SKM-1 treated with dmso at 0.1 percent for 144 hours (cell line): Measurements from ENCODE around the gene ITLN2.
A peak's percentile ranks its signal among the peaks of the same experiment; 100 is the strongest.
"Not testable (repeated sequence)": the region's sequence is repeated elsewhere in the genome, so short reads cannot be mapped to it uniquely, and the experiment has no call there.

Source experiments
- DNase-seq: peaks from one replicate; lab custom pipeline; 2025; ENCODE audit not compliant: unreplicated experiment; lab: John Stamatoyannopoulos, UW

Gene ITLN2

DNA sequence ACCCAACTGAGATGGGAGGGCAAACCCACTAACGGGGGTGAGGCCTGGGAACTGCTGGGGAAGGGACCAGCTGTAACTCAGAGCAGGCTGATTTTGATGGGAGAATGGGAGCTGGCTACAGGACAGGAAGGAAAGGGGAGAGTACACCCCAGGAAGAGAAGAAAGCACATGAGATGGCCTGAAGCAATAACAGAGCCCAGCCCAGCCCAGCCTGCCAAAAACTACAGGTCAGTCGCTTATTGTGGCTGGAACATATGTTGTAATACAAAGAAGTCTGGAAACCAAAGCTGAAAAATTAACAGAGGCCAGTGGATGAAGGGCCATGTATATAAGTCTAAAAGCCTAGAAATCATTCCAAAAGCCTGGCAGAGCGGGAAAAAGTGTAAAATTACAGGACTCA is 1.6 kb downstream of the ITLN2 start:
- no peak for DNase-seq

DNA sequence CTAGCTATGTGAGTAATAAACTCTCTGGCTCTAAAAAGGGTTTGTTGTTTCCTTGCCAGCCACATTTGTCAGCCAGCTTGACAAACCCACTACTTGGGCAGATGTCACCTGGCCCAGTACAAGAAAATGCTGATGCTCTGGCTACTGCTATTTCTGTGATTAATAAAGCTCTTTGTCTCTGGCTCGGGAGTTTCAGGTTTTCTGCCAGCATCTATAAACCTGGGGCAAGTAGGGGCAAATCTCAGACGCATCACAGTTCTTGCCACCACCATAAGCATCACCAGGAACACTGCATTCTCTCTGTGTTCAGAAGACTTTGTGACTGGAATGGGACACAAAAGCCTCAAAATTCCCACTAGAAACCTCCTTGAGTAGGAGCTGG is 2.5 kb downstream of the ITLN2 start:
- no peak for DNase-seq

DNA sequence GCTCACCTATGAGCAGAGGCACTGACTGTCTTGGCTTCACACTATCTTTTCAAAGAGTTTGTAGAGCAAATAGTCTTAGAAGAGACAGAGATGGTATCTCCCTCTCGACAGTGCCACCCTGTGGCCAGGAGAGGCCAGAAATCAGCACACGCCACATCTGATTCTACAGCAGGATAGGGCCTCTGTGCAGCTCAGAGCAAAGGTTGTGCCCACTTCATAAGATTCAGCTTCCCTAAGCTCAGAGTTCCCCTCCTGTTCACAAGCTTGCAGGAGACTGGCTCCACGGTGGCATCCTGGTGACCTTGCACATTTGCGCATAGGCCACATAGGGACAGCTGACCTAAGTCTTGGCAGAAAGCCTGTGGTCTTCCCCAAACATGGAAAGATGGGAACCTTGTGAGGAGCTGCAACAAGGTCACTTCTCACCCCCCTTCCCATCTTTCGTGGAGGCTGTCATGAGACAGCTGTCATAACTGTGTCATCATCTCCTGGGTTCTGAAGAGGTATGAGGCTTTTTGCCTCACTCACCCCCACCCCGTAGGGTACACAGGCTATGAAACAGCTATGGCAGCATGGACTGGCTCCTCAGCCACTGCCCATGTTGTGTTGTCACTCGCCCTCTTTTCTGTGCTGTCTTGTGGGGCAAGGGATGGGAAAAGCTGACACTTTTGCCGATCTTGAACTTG is 3.0 kb downstream of the ITLN2 start:
- DNase-seq: peak; percentile 75

DNA sequence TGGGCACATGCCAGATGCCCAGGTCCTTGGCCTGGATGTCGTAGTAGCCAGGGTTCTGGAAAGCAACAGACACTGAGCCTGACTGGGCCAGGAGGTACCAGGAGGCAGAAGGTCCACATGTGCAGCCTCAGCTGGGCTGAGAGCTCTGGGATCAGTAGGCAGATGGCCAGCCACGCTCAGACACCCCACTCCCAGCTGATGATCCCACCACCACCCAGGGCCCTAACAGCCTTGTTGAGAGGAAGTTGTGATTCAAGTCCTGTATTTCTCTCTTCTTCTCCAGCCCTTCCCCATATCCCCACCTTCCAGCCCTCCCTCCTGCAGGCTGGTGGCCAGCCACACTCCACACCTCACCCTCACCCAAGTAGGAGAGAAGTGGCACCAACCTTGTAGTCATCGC is 4.0 kb downstream of the ITLN2 start:
- no peak for DNase-seq

DNA sequence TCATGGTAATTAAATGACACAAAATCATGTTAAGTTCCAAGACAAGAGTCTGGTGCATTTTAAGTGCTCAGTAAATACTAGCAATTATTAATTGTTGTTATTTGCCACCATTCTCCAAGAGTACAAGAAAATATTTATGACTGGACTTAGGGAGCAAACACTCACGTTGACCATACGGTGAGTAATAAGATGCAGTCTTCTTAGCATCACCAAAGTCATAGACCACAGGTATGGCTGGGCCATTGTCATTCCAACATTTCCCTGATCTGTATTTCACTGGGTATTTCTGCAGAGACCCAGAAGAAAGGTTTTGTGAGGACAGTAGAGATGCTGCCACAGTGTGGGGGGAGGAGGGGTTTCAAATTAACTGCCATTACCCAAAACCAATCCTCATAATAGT is 4.7 kb downstream of the ITLN2 start:
- DNase-seq: no peak

DNA sequence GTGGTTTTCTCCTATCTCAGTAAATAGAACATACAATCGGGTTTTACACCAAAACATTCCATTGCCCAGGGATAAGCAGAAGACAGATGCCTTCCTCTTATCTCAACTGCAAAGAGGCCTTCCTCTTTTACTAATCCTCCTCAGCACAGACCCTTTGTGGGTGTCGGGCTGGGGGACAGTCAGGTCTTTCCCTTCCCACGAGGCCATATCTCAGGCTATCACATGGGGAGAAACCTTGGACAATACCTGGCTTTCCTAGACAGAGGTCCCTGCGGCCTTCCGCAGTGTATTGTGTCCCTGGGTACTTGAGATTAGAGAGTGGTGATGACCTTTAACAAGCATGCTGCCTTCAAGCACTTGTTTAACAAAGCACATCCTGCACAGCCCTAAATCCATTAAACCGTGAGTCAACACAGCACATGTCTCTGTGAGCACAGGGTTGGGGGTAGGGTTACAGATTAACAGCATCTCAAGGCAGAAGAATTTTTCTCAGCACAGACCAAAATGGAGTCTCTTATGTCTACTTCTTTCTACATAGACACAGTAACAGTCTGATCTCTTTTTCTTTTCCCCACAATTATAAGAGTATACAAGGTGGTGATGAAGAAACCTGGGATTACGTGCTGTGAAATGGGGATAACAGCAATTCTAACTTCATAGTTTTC is 5.3 kb downstream of the ITLN2 start:
- DNase-seq: peak; percentile 9

DNA sequence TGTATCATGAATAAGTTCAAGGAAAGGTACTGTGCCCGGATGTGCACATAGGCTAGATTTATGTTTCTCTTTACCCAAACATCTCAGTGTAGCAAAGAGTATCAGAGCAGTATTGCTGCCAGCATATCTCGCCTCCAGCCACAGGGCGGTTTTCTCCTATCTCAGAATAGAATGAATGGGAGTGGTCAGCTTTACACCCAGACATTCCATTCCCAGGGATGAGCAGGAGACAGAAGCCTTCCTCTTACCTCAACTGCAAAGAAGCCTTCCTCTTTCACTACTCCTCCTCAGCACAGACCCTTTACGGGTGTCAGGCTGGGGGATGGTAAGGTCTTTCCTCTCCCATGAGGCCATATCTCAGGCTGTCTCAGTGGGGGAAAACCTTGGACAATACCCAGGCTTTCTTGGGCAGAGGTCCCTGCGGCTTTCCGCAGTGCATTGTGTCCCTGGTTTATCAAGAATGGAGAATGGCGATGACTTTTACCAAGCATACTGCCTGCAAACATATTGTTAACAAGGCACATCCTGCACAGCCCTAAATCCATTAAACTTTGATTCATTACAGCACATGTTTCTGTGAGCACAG is 7.3 kb downstream of the ITLN2 start:
- DNase-seq: not testable (repeated sequence)

DNA sequence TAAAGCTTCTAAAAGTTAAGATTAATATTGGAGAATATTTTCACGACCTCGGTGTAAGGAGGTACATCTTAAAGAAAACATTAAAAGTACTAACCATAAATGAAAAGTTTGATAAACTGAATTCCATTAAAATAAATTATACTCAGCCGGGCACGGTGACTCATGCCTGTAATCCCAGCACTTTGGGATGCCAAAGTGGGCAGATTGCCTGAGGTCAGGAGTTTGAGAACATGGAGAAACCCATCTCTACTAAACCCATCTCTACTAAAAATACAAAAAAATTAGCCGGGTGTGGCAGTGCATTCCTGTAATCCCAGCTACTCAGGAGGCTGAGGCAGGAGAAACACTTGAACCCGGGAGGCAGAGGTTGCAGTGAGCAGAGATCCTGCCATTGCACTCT is 8.7 kb downstream of the ITLN2 start:
- not testable (repeated sequence) for DNase-seq

DNA sequence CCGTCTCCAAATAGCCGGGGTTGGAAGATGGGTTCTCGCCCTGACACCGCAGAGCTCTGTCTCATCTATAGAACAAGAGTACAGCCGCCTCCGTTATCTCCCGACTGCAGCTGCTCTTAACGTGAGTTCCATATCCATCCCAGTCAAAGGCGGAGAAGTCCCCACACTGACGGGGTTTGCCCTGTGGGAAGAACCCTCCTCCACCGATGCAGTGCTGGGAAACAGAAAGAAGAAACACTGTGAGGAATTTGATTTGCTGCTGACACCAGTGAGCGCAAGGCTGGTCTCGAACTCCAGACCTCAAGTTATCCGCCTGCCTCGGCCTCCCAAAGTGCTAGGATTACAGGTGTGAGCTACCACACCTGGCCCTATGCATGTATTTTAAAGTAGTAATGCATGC is 9.5 kb downstream of the ITLN2 start:
- no peak for DNase-seq

DNA sequence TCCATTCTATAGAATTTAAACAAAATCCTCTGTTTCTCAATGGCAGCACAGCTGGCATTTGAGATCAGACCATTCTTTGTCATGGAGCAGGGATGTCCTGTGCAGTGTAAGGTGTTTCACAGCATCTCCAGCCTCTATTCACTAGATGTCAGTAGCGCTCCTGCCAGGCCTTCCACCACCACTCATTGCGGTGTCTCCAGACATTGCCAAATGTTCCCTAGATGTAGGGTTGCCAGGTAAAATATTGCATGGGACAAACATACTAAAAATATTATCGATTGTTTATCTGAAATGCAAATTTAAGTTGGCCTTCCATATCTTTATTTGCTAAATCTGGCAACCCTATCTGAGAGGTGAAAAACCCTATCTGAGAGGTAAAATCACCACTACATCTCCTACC is 11.7 kb downstream of the ITLN2 start:
- no peak for DNase-seq

DNA sequence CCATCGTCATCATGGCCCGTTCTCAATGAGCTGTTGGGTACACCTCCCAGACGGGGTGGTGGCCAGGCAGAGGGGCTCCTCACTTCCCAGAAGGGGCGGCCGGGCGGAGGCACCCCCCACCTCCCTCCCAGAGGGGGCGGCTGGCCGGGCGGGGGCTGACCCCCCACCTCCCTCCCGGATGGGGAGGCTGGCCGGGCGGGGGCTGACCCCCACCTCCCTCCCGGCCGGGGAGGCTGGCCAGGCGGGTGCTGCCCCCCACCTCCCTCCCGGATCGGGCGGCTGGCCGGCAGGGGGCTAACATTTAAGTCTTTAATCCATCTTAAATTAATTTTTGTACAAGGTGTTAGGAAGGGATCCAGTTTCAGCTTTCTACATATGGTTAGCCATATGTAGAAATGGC is 17.9 kb downstream of the ITLN2 start:
- not testable (repeated sequence) for DNase-seq

DNA sequence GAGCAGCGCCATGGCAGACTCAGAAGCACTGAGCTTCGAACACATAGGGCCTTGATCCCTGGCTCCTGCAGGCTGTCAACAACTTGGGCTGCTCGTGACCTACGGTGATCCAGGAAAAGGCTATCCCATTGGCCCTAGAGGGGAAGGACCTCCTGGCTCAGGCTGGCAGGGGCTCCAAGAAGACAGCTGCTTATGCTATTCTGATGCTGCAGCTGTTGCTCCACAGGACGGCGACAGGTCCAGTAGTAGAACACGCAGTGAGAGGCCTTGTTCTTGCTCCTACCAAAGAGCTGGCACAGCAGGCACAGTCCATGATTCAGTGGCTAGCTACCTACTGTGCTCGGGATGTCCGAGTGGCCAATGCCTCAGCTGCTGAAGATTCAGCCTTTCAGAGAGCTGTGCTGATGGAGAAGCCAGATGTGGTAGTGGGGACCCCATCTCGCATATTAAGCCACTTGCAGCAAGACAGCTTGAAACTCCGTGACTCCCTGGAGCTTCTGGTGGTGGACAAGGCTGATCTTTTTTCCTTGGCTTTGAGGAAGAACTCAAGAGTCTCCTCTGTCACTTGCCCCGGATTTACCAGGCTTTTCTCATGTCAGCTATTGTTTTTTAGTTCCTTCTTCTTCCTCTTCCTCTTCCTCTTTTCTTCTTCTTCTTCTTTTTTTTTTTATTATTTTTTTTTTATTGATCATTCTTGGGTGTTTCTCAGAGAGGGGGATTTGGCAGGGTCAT is 18.9 kb downstream of the ITLN2 start:
- DNase-seq: peak; percentile 87

DNA sequence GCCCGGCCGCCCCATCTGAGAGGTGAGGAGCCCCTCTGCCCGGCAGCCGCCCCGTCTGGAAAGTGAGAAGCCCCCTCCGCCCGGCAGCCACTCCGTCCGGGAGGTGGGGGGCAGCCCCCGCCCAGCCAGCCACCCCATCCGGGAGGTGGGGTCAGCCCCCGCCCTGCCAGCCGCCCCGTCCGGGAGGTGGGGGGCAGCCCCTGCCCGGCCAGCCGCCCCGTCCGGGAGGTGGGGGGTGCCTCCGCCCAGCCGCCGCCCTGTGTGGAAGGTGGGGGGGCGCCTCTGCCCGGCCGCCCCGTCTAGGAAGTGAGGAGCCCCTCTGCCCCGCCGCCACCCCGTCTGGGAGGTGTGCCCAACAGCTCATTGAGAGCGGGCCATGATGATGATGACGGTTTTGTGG is 21.3 kb downstream of the ITLN2 start:
- DNase-seq: not testable (repeated sequence)

DNA sequence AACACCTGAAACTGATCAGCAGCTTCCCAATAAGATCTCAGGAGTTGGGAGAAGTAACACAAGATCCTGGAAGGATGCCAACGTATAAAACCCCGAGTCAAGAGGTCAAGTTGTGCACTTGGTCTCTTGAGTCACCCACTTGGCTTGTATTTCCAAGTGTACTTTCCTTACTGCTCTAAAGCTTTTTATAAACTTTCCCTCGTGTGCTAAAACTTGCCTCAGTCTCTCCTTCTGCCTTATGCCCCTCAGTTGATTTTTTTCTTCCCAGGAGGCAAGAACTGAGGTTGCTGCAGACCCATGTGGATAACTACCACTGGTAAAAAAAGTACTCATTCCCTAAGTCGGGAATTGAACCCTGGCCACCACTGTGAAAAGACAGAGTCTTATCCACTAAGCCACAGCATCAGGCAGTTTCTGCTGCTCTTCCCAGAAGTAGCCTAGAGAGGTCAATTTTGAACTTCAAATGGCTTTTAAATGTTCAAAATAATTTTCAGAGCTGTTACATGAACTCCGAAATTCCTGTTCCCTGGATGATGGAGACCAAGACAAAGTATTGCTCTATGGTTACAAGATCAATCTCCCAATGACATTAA is 28.9 kb downstream of the ITLN2 start:
- no peak for DNase-seq

DNA sequence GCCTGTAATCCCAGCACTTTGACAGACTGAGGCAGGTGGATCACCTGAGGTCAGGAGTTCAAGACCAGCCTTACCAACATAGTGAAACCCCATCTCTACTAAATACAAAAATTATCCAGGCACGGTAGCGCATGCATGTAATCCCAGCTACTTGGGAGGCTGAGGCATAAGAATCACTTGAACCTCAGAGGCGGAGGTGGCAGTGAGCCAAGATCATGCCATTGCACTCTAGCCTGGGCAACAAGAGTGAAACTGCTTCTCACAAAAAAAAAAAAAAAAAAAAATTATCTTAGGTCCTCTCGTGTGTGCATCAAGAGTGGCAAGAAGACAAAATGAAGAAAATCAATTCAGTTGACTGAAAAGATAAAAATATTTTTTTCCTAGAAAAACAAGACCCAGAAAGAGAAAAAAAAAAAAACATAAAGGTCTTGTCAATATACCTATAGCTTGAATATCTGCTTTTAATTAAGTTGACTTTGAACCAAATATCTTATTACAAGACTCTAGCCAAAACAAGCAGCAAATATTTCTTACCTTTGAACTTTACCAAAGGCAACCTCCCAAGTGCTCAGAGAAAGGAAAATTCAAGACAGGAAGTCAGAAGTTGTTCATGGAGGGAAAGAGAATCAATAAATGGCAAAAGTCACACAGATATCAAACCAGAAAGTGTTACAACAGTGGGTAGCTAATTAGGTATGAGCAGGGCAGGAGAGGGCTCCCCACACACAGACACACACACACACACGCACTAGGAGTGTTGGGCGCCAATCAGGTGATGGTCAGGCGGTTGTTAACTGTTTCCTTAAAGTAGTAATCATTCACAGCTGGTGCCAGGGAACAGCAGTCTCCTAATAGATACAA is 29.6 kb downstream of the ITLN2 start:
- DNase-seq: no peak

DNA sequence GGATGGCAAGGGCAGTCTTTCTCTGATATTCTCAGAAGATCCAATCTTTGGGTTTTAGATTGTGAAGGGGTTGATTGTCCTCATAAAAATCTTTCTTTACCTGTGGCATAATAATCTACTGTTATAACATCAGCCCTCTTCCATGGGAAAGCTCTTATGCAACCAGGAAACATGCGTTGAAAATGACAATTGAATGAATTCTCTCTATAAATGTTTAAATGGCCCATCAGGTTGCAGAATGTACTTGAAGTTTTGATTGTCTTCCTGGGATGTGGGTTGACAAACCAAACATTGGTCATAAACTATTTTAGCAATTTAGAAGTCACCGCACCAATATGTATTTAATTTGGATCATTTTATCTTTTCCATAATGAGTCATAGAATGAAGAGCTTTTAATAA is 37.9 kb downstream of the ITLN2 start:
- DNase-seq: no peak

DNA sequence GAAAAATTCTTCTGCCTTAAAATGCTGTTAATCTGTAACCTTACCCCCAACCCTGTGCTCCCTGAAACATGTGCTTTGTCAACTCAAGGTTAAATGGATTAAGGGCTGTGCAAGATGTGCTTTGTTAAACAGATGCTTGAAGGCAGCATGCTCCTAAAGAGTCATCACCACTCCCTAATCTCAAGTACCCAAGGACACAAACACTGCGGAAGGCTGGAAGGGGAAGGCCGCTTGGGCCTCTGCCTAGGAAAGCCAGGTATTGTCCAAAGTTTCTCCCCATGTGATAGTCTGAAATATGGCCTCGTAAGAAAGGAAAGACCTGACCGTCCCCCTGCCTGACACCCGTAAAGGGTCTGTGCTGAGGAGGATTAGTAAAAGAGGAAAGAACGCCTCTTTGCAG is 41.4 kb downstream of the ITLN2 start:
- DNase-seq: not testable (repeated sequence)

DNA sequence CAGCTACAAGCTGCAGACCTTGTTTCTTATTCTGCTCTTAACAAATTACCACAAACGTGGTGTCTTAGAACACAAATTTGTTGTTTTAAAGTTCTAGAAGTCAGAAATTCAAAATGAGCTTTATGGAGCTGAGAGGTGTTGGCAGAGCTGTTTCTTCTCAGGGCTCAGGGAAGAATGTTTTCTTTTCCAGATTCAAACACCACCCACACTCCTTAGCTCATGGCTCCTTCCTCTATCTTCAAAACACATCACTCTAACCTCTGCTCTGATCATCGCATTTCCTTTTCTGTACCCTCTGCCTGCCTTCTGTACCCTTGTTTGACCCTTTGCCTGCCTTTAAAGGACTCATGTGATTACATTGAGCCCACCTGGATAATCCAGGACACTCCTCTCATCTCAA is 42.7 kb downstream of the ITLN2 start:
- DNase-seq: no peak

DNA sequence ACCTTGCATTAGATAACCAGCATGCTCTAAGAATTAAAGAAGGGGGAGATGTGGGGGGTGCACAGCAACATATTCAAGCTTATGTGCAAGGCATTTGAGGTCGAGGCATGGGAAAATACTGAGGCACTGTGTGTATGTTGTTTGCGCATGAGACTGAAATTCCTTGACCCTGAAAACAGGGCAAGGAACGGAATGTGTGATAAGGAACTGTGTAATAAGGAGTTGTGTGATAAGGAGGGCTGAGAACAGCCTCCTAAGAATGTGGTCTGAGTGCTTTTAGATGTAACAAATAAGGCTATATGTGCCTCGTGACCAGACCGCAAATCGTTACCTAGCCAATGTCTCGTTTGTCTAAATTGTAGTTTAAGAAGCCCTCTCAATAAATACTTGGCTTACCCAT is 43.2 kb downstream of the ITLN2 start:
- DNase-seq: no peak

DNA sequence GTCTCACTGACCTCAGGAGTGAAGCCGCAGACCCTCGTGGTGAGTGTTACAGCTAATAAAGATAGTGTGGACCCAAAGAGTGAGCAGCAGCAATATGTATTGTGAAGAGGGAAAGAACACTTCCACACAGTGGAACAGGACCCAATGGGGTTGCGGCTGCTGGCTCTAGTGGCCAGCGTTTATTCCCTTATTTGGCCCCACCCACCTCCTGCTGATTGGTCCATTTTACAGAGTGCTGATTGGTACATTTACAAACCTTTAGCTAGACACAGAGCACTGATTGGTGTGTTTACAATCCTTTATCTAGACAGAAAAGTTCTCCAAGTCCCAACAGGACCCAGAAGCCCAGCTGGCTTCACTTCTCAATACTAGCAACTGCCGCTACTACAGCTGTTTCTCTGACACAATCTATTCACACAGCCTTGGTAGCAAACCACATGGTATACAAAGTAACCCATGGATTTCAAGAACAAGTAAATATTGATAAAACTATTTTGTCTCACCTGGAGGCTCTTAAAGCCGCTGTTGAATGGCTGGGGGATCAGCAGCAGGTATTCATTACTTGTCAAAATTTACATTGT is 44.3 kb downstream of the ITLN2 start:
- no peak for DNase-seq
